Stimulated activated CD8-positive, alpha-beta memory T cell treated with anti-CD3 and anti-CD28 coated beads, Interleukin-4, amount 100 ng/mL, for 48 hours (primary cell): ENCODE data around the gene LGALS7.

Experiments
- DNase-seq: peaks from one replicate; pipeline ENCODE4 v3.0.0-alpha.2; 2020

Gene LGALS7

GRCh38 chr19:38725469-38726283, 47.6 kb downstream of the LGALS7 start:
- DNase-seq: no peak

- no peak for DNase-seq
These were observed 49.1 kb downstream of the LGALS7 start for GRCh38 chr19:38723990-38724854.

DNA sequence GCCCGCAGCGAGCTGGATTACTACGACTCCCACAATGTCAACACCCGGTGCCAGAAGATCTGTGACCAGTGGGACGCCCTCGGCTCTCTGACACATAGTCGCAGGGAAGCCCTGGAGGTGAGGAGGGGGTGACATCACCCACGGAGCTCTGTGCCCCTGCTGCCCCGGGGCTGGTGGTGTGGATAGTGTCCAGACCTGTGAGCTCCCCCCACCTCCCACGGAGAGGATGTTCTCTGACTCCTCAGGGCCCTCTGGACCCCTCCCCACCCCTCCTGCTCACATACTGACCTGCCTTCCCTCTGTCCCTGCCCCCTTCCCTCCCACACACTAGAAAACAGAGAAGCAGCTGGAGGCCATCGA, 49.7 kb downstream of the LGALS7 start:
- no peak for DNase-seq

- DNase-seq: no peak
These were observed 50.2 kb downstream of the LGALS7 start for GRCh38 chr19:38722947-38723605.

- no peak for DNase-seq
These were observed 51.1 kb downstream of the LGALS7 start for GRCh38 chr19:38721979-38722773.

DNA sequence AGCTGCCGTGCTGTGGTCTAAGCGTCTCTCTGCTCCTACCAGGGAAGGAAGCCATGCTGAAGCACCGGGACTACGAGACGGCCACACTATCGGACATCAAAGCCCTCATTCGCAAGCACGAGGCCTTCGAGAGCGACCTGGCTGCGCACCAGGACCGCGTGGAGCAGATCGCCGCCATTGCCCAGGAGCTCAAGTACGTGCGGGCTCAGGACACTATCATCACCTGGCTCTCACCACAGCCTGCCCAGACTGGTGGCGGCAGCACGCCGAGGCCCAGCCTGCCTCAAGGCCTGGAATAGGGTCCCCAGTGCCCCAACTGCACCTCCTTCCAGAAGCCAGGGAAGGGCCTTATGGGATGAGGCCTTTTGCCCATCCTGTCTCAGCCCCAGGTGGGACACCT, 51.8 kb downstream of the LGALS7 start:
- DNase-seq: no peak
